Cardiac muscle cell (in vitro differentiated cells and primary cell): Measurements from ENCODE around the gene ASPM. TPM values are rescaled to one million over a fixed set of nuclear protein-coding genes. Genes with fewer than 3 reads are reported as not detected.
"Not testable (repeated sequence)": the region's sequence is repeated elsewhere in the genome, so short reads cannot be mapped to it uniquely, and the experiment has no call there.

Source experiments
- DNase-seq, 2 donors: peaks; one replicate each; pipeline versions ENCODE4 v3.0.0 to v3.0.0-alpha.2; 2010 to 2017; ENCODE audit warnings: low read depth in 1 of 2, low spot score in 1 of 2
- H3K27ac ChIP-seq: fragments of 200-600 bp; sonication (generic); 2 replicates; pipeline ENCODE4 v1.5.1; 2016
- H3K27me3 ChIP-seq: fragments of 200-600 bp; sonication (generic); 2 replicates; pipeline ENCODE4 v1.6.0; 2016; ENCODE audit warnings: control low read depth
- H3K36me3 ChIP-seq: fragments of 200-600 bp; sonication (generic); 2 replicates; pipeline ENCODE4 v1.5.1; 2016; ENCODE audit warnings: control low read depth
- H3K4me1 ChIP-seq: fragments of 200-600 bp; sonication (generic); 2 replicates; pipeline ENCODE4 v1.8.1; 2017; ENCODE audit warnings: low read depth, mild to moderate bottlenecking, mixed run types
- H3K4me3 ChIP-seq: fragments of 200-600 bp; sonication (generic); 2 replicates; pipeline ENCODE4 v1.5.1; 2016; ENCODE audit warnings: mild to moderate bottlenecking
- H3K9me3 ChIP-seq: fragments of 200-600 bp; sonication (generic); 2 replicates; pipeline ENCODE4 v1.5.1; 2017; ENCODE audit warnings: low read depth, mild to moderate bottlenecking, control low read depth
- CTCF ChIP-seq: IDR thresholded peaks from 2 replicates; pipeline ENCODE4 v1.5.1; 2012; ENCODE audit warnings: low read depth, mild to moderate bottlenecking, low read length
- polyA plus RNA-seq: library from polyadenylated mRNA; unstranded; fragments of >200 nt; fragmentation: Nextera tagmentation; extraction: Ambion mirVana; gene quantifications from 2 replicates; pipeline ENCODE4 v1.2.1, GENCODE V29; 2016
- total RNA-seq: library from RNA; depleted of rRNA; stranded (reverse); fragments of >200 nt; gene quantifications from 2 replicates; pipeline ENCODE4 v1.2.3, GENCODE V29; 2016

ASPM gene
- total and polyA plus RNA-seq, 2 experiments from 2014 or later = 3.4 to 43.7 TPM

DNA sequence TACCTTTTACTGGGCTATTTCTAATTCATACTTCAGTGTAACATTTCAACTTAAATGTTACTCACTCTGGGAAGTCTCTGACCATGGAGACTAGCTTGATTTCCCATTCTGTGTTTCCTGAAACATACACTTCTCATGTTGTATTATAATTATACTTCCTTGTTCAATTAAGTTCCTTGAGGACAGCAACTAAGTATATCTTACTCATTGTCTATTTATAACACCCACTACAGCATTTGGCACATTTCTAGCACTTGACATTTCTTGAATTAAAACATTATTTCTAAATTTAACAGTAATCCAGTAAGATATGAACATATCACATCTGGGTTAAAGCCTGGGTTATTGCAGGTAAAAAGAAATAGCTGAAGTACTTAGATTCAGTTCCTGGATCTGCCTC lies 47.0 kb downstream of the ASPM start:
- no peak for TF ChIP-seq CTCF
- H3K4me3 ChIP-seq = no peak overlapping the region
- peaks cover 22% of the 10 kb centered on the region for H3K4me1 ChIP-seq
- DNase-seq = peak in 1 of 2 donors; percentile 25
- no peaks in the 10 kb centered on the region for H3K27me3 ChIP-seq
- H3K27ac ChIP-seq = no peak overlapping the region
- no peaks in the 10 kb centered on the region for H3K36me3 ChIP-seq
- H3K9me3 ChIP-seq = no peaks in the 10 kb centered on the region

DNA sequence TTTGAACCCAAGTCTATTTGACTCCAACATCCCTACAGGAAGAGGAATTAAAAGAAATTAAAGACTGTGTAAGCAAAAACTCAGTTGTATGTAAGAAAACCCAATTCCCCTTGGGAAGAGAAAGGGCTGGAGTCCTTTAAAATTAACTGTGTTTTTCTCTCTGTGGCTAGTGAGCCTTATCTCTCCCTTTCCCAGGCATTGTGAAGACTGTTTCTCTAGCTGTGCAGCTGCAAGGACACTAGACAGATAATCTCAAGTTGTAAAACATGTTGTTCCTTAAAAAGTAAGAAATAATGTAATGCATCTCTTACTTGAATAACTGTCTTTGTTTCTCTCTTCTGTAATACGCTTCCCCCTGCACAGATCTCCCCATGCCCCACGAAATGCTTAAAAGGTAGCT lies 49.5 kb downstream of the ASPM start:
- H3K27ac ChIP-seq, H3K27me3 ChIP-seq, H3K9me3 ChIP-seq, H3K36me3 ChIP-seq, H3K4me3 ChIP-seq: not testable (repeated sequence)
- peaks cover 22% of the 10 kb centered on the region for H3K4me1 ChIP-seq
- peak in 1 of 2 donors; percentile 34 for DNase-seq

DNA sequence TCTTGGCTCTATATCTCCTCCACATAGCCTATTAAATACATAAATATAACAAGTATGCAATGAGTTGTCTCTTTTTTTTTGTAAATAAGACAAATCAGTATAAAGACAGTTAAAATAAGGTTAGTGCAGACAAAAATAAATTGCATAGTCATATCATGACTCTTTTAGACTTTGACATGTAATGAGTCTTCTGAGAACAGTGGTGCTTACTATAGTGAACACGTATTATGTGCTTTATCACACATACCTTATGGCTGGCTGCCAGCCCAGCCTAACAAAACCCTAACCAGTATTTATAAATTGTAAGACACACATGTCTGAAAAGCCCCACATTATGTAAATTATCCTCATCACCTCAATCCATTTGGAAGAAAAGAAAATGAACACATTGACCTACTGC lies 50.3 kb downstream of the ASPM start:
- H3K4me3 ChIP-seq = no peak overlapping the region
- H3K27me3 ChIP-seq = no peaks in the 10 kb centered on the region
- H3K36me3 ChIP-seq = no peaks in the 10 kb centered on the region
- H3K27ac ChIP-seq = no peak overlapping the region
- H3K9me3 ChIP-seq = no peaks in the 10 kb centered on the region
- no peak for TF ChIP-seq CTCF
- DNase-seq = peak; percentile 4 to 14
- peaks cover 22% of the 10 kb centered on the region for H3K4me1 ChIP-seq

- H3K27ac ChIP-seq = no peak overlapping the region
- no peaks in the 10 kb centered on the region for H3K27me3 ChIP-seq
- H3K4me3 ChIP-seq = no peak overlapping the region
- no peak for DNase-seq
- no peak for TF ChIP-seq CTCF
- H3K4me1 ChIP-seq = peaks cover 10% of the 10 kb centered on the region
- peaks cover 1% of the 10 kb centered on the region for H3K36me3 ChIP-seq
- no peaks in the 10 kb centered on the region for H3K9me3 ChIP-seq
Measured at GRCh38 chr1:197093226-197093885, 53.1 kb downstream of the ASPM start.

DNA sequence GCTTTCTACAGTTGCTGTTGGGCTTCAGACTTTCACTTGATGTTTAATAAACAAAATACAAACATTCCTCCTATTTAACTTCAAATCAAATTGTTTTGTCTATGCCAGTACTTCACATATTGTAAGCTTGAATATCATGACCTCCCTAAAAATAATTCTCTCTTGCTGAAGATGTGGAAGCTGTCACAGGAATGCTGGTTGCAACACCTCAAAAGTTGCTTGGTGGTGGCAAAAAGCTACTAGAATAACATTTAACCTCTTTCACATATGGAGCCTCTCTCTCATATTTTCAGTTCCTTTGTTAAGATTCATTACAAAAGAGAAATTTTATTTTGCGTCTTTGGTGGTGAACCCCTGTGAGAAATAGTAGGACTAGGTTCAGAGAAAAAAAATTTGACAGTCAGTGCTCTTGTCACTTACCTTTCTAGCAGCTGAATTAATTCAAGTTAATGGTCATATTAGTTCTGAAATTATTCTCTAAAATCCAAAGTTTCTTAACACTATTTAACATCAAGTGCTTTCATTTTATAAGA lies 53.9 kb downstream of the ASPM start:
- peaks cover 8% of the 10 kb centered on the region for H3K36me3 ChIP-seq
- H3K4me3 ChIP-seq = no peak overlapping the region
- no peaks in the 10 kb centered on the region for H3K9me3 ChIP-seq
- no peaks in the 10 kb centered on the region for H3K27me3 ChIP-seq
- H3K27ac ChIP-seq = no peak overlapping the region
- peaks cover 10% of the 10 kb centered on the region for H3K4me1 ChIP-seq
- DNase-seq = peak in 1 of 2 donors; percentile 29
- TF ChIP-seq CTCF = no peak

DNA sequence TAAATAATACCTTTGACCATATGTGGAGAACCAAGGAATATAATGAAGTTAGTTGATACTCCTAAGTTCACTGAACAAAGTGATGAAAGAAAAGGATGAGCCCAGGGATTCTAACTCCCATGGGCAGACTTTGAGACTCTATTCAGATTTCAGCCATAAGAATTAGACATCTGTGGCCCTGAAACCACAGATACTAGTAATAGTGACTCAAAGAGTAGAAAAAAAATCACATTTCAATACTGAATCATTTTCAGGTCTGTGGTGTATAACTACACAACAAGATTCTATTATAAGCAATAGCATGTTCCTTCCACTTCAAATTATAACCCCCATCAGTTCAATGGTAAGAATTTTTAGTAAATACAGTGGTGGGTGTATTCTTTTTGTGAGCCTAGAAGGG lies 63.0 kb downstream of the ASPM start:
- no peak overlapping the region for H3K4me3 ChIP-seq
- DNase-seq = no peak
- no peak overlapping the region for H3K27ac ChIP-seq
- H3K9me3 ChIP-seq = no peaks in the 10 kb centered on the region
- no peak for TF ChIP-seq CTCF
- H3K36me3 ChIP-seq = peaks cover 43% of the 10 kb centered on the region
- H3K4me1 ChIP-seq = no peaks in the 10 kb centered on the region
- H3K27me3 ChIP-seq = no peaks in the 10 kb centered on the region
